Mucosa of descending colon (tissue), 3 donors: Measurements from ENCODE around the gene NDRG3. TPM values are rescaled to one million over a fixed set of nuclear protein-coding genes. Genes with fewer than 3 reads are reported as not detected.

Experiments
- ATAC-seq: fragments of 200-7000 bp; cut with Tn5 transposase; one replicate; pipeline ENCODE4 v1.9.1; 2020; ENCODE audit warnings: mild to moderate bottlenecking, moderate library complexity
- DNase-seq, 3 donors: peaks; one replicate each; pipeline ENCODE4 v3.0.0-alpha.2; 2020
- H3K36me3 ChIP-seq: fragments of 200-600 bp; one replicate; pipeline ENCODE4 v1.8.0; 2021; ENCODE audit warnings: low read depth, mild to moderate bottlenecking
- H3K4me1 ChIP-seq: fragments of 200-600 bp; one replicate; pipeline ENCODE4 v1.8.0; 2021; ENCODE audit warnings: low read depth, mild to moderate bottlenecking
- H3K4me3 ChIP-seq: fragments of 200-600 bp; one replicate; pipeline ENCODE4 v1.8.0; 2021; ENCODE audit warnings: mild to moderate bottlenecking
- H3K9me3 ChIP-seq: fragments of 200-600 bp; one replicate; pipeline ENCODE4 v1.8.0; 2021; ENCODE audit warnings: mild to moderate bottlenecking
- intact Hi-C, 2 donors: fragments of 100-400 bp; cut with DNase I in 1 of 2; cut with micrococcal nuclease in 1 of 2; formaldehyde crosslinking; loops; one replicate each; pipeline versions ENCODE4 v1.11.0 to v1.11.1; 2022; cut with DNase I, micrococcal nuclease
- total RNA-seq, 3 donors: library from RNA; stranded (reverse); fragmentation: NEBNext Ultra II Directional in 2 of 3; extraction: Animal tissue kit (Norgen Biotek cat#: 25700) in 2 of 3; gene quantifications; one replicate each; pipeline versions ENCODE4 v1.2.1 to v1.2.4, GENCODE V29; 2021 to 2023
- TF ChIP-seq, protein P1 (sequence below): fragments of 200-600 bp; IDR thresholded peaks from one replicate; pipeline ENCODE4 v1.8.0; 2022; ENCODE audit warnings: antibody characterized with exemption, mild to moderate bottlenecking
- donor health status: DM: no; HTN: no; CAD: no; lungs with moderate emphysema.
- donor health status: DM: no; HTN: no; CAD: no.
- donor health status: DM: no; HTN: yes; CAD: no.

Gene NDRG3
- total RNA-seq, 3 donors from 2014 or later: 23.5 to 50.9 (median 26.1) TPM

DNA sequence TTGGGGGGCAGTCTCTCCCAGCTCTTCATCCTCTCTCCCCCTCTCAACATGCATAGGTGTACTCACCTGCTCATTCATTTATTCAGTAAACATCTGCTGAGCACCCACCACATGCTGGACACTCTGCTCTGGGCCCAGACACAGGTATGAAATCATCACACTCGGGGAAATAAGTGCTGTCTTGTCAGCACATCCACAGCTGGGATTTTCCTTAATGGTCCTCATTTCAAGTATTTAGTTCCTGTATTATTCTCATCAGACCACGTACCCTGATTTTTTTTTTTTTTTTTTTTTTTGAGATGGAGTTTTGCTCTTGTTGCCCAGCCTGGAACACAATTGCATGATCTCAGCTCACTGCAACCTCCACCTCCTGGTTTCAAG lies 121.0 kb downstream of the NDRG3 start:
- no peaks in the 10 kb centered on the region for H3K36me3 ChIP-seq
- peaks cover 4% of the 10 kb centered on the region for H3K4me1 ChIP-seq
- TF ChIP-seq, protein P1, sequence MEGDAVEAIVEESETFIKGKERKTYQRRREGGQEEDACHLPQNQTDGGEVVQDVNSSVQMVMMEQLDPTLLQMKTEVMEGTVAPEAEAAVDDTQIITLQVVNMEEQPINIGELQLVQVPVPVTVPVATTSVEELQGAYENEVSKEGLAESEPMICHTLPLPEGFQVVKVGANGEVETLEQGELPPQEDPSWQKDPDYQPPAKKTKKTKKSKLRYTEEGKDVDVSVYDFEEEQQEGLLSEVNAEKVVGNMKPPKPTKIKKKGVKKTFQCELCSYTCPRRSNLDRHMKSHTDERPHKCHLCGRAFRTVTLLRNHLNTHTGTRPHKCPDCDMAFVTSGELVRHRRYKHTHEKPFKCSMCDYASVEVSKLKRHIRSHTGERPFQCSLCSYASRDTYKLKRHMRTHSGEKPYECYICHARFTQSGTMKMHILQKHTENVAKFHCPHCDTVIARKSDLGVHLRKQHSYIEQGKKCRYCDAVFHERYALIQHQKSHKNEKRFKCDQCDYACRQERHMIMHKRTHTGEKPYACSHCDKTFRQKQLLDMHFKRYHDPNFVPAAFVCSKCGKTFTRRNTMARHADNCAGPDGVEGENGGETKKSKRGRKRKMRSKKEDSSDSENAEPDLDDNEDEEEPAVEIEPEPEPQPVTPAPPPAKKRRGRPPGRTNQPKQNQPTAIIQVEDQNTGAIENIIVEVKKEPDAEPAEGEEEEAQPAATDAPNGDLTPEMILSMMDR: no peak
- H3K9me3 ChIP-seq: no peaks in the 10 kb centered on the region
- intact Hi-C loops: no loop called here
- ATAC-seq (no peak), DNase-seq (no peak)
- H3K4me3 ChIP-seq: no peak overlapping the region

DNA sequence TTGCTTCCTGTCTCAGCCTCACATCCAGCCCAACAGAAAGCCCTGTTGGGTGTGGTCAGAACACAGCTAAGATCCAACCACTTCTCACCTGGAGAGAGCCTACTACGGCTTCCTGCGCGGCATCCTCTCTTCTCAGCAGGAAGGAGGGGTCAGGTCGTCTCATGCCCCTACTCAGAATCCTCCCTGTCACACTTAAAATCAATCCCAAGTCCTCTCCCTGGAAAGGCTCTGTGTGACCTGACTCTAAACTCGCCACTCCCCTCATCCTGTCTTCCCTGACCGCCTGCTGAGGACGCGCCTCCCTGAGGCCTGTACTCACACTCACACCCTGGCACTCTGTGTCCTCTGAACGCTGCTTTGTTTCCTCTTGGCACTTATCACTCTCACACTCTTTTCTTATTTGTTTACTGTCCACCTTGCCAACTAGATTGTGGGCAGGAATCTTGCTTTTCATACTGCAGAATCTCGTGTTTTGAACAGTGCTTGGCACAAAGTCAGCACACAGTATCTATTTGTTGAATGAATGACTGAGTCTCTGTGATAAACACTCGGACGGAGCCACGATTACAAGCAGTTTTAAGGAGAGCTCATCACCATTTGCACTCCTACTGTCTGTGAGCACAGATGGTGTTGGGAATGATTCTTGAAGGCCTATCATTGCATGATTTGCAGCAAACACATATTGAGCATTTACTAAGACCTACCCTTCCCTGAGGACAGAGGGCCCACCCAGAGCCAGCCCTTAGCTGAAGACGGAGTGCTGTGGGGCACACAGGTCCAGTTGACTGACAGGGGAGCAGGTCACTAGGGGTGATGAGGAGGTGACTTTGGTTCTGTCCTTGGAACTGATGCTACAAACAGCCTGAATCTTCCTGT lies 121.6 kb downstream of the NDRG3 start:
- TF ChIP-seq, protein P1: no peak
- H3K9me3 ChIP-seq: no peaks in the 10 kb centered on the region
- peak; percentile 98 for ATAC-seq
- intact Hi-C loops: no loop called here
- H3K4me1 ChIP-seq: peaks cover 4% of the 10 kb centered on the region
- H3K4me3 ChIP-seq: no peak overlapping the region
- peak; percentile 50 to 72 (median 63) for DNase-seq
- no peaks in the 10 kb centered on the region for H3K36me3 ChIP-seq

DNA sequence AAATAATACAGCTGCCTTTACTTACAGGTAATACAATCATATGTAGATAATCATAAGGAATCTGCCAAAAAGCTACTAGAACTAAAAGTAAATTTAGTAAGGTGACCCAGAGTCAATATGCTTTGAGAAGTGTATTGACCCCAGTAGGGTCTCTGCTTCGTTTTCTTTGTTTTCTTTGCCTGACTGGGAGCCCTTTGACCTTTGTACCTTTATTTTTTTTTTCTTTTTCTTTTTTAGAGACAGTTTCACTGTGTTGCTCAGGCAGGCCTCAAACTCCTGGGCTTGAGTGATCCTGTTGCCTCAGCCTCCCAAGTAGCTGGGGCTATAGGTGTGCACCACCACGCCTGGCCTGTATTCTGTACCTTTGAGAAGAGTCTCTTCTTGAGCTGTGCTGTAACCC lies 122.4 kb downstream of the NDRG3 start:
- Histone ChIP-seq H3K36me3 (no peaks in the 10 kb centered on the region), H3K4me1 (peaks cover 4% of the 10 kb centered on the region), H3K9me3 (no peaks in the 10 kb centered on the region), H3K4me3 (no peak overlapping the region)
- no peak for ATAC-seq
- no peak for DNase-seq
- intact Hi-C loops: no loop called here
- TF ChIP-seq, protein P1: no peak

DNA sequence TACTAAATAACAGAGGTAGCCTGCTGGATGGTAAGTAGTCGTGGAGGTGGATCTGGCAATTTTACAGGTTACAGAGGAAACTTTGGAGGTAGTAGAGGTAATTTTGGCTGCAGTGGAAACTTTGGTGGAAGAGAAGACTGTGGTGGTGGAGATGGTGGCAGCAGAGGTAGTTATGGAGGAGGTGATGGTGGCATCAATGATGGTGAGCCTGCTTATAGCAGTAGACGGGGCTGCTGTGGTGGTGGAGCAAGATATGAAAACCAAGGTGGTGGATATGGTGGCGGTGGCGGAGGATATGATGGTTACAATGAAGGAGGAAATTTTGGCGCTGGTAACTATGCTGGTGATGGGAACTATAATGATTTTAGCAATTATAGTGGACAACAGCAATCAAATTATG lies 125.0 kb downstream of the NDRG3 start:
- Histone ChIP-seq H3K9me3 (no peaks in the 10 kb centered on the region), H3K36me3 (no peaks in the 10 kb centered on the region), H3K4me3 (no peak overlapping the region), H3K4me1 (peaks cover 4% of the 10 kb centered on the region)
- TF ChIP-seq, protein P1: no peak
- ATAC-seq: no peak
- intact Hi-C loops: no loop called here
- DNase-seq: no peak

DNA sequence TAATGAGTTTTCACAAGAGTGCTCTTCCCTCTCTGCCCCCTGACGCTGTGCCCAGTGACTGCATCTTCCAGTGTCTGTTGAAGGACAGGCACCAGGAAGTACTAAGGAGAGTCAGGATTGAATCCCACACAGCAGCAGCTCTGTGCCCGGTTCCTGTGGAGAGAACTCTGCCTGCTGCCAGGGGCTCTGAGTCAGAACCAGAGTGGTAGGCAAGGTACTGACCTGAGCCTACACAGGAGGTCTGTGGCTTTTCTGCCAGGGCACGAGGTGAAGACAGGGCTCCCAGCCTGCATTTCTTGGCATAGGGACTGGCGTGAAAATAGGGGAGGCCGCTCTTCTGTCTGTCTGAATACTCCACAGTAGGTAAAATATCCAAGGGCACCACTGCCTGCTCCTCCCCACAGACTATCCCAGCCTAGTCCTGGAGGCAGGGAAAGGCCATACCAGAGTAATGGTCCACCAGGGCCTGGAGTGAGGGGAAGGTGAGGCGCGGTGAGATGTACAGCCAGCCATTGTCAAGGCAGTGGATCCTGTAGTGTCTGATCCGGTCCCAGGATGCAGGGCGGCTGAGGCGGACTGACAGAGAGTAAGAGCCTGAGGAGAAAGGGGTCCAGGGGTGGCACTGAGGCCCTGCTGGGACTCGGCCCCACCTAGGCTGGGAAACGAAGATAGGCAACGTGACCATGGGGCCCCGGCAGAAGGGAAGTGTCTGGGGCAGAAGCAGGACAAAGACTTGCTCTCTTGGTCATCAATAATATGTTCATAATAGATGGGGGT lies 130.9 kb downstream of the NDRG3 start:
- no peak overlapping the region for H3K4me3 ChIP-seq
- TF ChIP-seq, protein P1: no peak
- intact Hi-C loops: no loop called here
- H3K4me1 ChIP-seq: no peaks in the 10 kb centered on the region
- ATAC-seq (no peak), DNase-seq (no peak)
- no peaks in the 10 kb centered on the region for H3K36me3 ChIP-seq
- no peaks in the 10 kb centered on the region for H3K9me3 ChIP-seq
